Vagina (tissue), 2 donors: ENCODE results near the gene SMPD3.

Source experiments
- CTCF ChIP-seq, 3 experiments: fragments of 450-650 bp in 2 of 3; fragments of 200-600 bp in 1 of 3; sonication (generic) in 1 of 3; IDR thresholded peaks; one replicate each; pipeline ENCODE4 v1.5.1; 2017 to 2019; ENCODE audit warnings: antibody characterized with exemption in 3 of 3, mild to moderate bottlenecking in 2 of 3, moderate library complexity in 2 of 3
- POLR2A ChIP-seq, 2 donors: fragments of 450-650 bp; IDR thresholded peaks; one replicate each; pipeline ENCODE4 v1.6.1; 2017; ENCODE audit warnings: antibody characterized with exemption in 2 of 2, mild to moderate bottlenecking in 2 of 2, moderate library complexity in 2 of 2
- POLR2AphosphoS5 ChIP-seq, 2 donors: sonication (generic); formaldehyde crosslinking; IDR thresholded peaks; one replicate each; pipeline ENCODE4 v1.9.0; 2017; ENCODE audit warnings: antibody characterized with exemption in 2 of 2, mild to moderate bottlenecking in 2 of 2, low read depth in 1 of 2; ENCODE audit not compliant: insufficient read depth in 1 of 2

GRCh38 chr16:68490358-68490757 is 42.0 kb upstream of the SMPD3 start:
- no peak for TF ChIP-seq POLR2A (IDR thresholded peaks at IDR 0.05)
- TF ChIP-seq POLR2AphosphoS5 (IDR thresholded peaks at IDR 0.05; ENCODE audit: insufficient read depth in 1 of 2, low read depth in 1 of 2), result no peak
- TF ChIP-seq CTCF (IDR thresholded peaks at IDR 0.05), result no peak
